PC-3 (cell line): ENCODE measurements around the gene PRKCE. TPM values are rescaled to one million over a fixed set of nuclear protein-coding genes. Genes with fewer than 3 reads are reported as not detected.

ENCODE experiments used
- ATAC-seq: fragments of 200-7000 bp; cut with Tn5 transposase; 2 replicates; pipeline ENCODE4 v1.9.1; 2020; ENCODE audit warnings: mild to moderate bottlenecking, moderate library complexity
- BruUV-seq: library from RNA; stranded (reverse); fragments of 400-500 nt; replicated peaks from 2 replicates; lab custom pipeline; 2021; lab: Mats Ljungman, UMichigan
- CTCF ChIA-PET: fragments of 300-600 bp; sonication (Branson Sonifier 250); formaldehyde crosslinking; loops from one replicate; lab custom pipeline; 2022; ENCODE audit warnings: antibody characterized with exemption; lab: Charles Lee
- POLR2A ChIA-PET: fragments of 300-600 bp; sonication (Branson Sonifier 250); formaldehyde crosslinking; loops from one replicate; lab custom pipeline; 2022; ENCODE audit warnings: antibody characterized with exemption; ENCODE audit not compliant: unreplicated experiment; lab: Charles Lee
- DNase-seq: peaks from one replicate; pipeline ENCODE4 v3.0.0-alpha.2; 2015
- H2AFZ ChIP-seq: fragments of 300-600 bp; sonication (generic); 2 replicates; pipeline ENCODE4 v1.6.0; 2016; ENCODE audit warnings: antibody characterized with exemption, low read length
- H3F3A ChIP-seq: fragments of 300-600 bp; sonication (generic); one replicate; pipeline ENCODE4 v1.6.0; 2017; ENCODE audit warnings: antibody characterized with exemption, low read length, control low read depth, mild to moderate bottlenecking; ENCODE audit not compliant: unreplicated experiment
- H3K27ac ChIP-seq: fragments of 300-600 bp; sonication (generic); 2 replicates; pipeline ENCODE4 v1.5.1; 2016; ENCODE audit warnings: mild to moderate bottlenecking, low read length
- H3K27me3 ChIP-seq: fragments of 300-600 bp; sonication (generic); 2 replicates; pipeline ENCODE4 v1.6.1; 2016; ENCODE audit warnings: low read length, mixed read lengths
- H3K36me3 ChIP-seq: fragments of 300-600 bp; sonication (generic); 2 replicates; pipeline ENCODE4 v1.6.1; 2016; ENCODE audit warnings: low read depth, mixed run types, low read length, mixed read lengths
- H3K4me1 ChIP-seq: fragments of 300-600 bp; sonication (generic); 2 replicates; pipeline ENCODE4 v1.5.1; 2016; ENCODE audit warnings: low read length; ENCODE audit not compliant: insufficient read depth
- H3K4me2 ChIP-seq: fragments of 300-600 bp; sonication (generic); 2 replicates; pipeline ENCODE4 v1.6.0; 2016; ENCODE audit warnings: low read length
- H3K4me3 ChIP-seq: fragments of 300-600 bp; sonication (generic); 2 replicates; pipeline ENCODE4 v1.5.1; 2016; ENCODE audit warnings: mild to moderate bottlenecking, low read length, mixed read lengths
- H3K79me2 ChIP-seq: fragments of 300-600 bp; sonication (generic); 2 replicates; pipeline ENCODE4 v1.6.1; 2017; ENCODE audit warnings: low read length, mixed read lengths
- H3K9ac ChIP-seq: fragments of 300-600 bp; sonication (generic); 2 replicates; pipeline ENCODE4 v1.6.0; 2016; ENCODE audit warnings: mild to moderate bottlenecking, low read length
- H3K9me2 ChIP-seq: fragments of 300-600 bp; sonication (generic); replicated peaks from 2 replicates; pipeline ENCODE4 v1.6.1; 2016; ENCODE audit warnings: mixed run types, low read length, mixed read lengths
- H3K9me3 ChIP-seq: fragments of 300-600 bp; sonication (generic); 2 replicates; pipeline ENCODE4 v1.6.1; 2016; ENCODE audit warnings: low read length, mixed read lengths
- H4K20me1 ChIP-seq: fragments of 300-600 bp; sonication (generic); 2 replicates; pipeline ENCODE4 v1.6.1; 2016; ENCODE audit warnings: low read length, mixed read lengths
- EZH2 ChIP-seq: fragments of 300-600 bp; sonication (generic); IDR thresholded peaks from one replicate; pipeline ENCODE4 v1.6.1; 2017; ENCODE audit warnings: antibody characterized with exemption, mild to moderate bottlenecking, low read length; ENCODE audit not compliant: unreplicated experiment
- EZH2phosphoT487 ChIP-seq: fragments of 300-600 bp; sonication (generic); IDR thresholded peaks from 2 replicates; pipeline ENCODE4 v1.6.1; 2018; ENCODE audit warnings: mild to moderate bottlenecking, antibody characterized with exemption, low read length, borderline replicate concordance
- intact Hi-C: fragments of 100-400 bp; cut with micrococcal nuclease; formaldehyde crosslinking; loops from 2 replicates; pipeline ENCODE4 v1.9.0; 2023
- total RNA-seq: library from RNA; depleted of rRNA; stranded (reverse); fragments of >200 nt; gene quantifications from 2 replicates; pipeline ENCODE4 v1.2.3, GENCODE V29; 2014
- TF ChIP-seq, protein P1 (sequence below): fragments of 300-600 bp; sonication (generic); conservative IDR thresholded peaks from 2 replicates; pipeline ENCODE4 v1.5.1; 2017; ENCODE audit warnings: antibody characterized with exemption, low read depth, mild to moderate bottlenecking, low read length

Gene PRKCE
- total RNA-seq, 1 experiment from 2014 or later = 7.0 TPM

DNA sequence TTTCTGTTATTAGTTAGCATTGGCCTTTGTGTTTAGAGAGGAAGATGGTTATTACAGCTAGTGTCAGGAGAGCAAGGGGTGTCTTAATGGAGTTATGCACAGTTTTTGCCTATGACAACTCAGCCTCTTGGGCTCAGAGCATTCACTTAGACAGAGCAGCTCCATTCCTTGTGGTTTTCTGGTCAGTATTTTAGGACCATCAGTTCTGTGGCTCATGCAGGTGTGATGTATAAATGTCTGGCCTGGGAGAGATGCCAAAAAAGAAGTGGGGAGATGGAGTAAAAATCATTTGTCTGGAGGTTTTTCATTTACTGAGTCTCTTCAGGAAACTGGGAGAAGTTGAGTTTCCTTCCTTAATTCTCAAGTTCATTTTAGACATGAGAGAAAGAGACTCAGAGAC, 79.7 kb downstream of the PRKCE start:
- H3K9me3 ChIP-seq = no peaks in the 10 kb centered on the region
- H4K20me1 ChIP-seq = no peaks in the 10 kb centered on the region
- H3K9me2 ChIP-seq = no peaks in the 10 kb centered on the region
- no peak overlapping the region for H3K4me2 ChIP-seq
- H3K27ac ChIP-seq = no peak overlapping the region
- no peak for ATAC-seq
- H3F3A ChIP-seq = no peaks in the 10 kb centered on the region
- no peak overlapping the region for H2AFZ ChIP-seq
- ChIA-PET CTCF (no interaction called here), POLR2A (interaction anchor here (0.7 kb wide), 1 partner anchor 114 kb away, joined by 5 read pairs; no protein-coding TSS in a partner anchor)
- H3K36me3 ChIP-seq = no peaks in the 10 kb centered on the region
- intact Hi-C loops = no loop called here
- H3K79me2 ChIP-seq = no peaks in the 10 kb centered on the region
- H3K27me3 ChIP-seq = no peaks in the 10 kb centered on the region
- no TSS peak for BruUV-seq
- H3K4me1 ChIP-seq = no peaks in the 10 kb centered on the region
- TF ChIP-seq EZH2phosphoT487 (no peak), EZH2 (no peak)
- TF ChIP-seq, protein P1, sequence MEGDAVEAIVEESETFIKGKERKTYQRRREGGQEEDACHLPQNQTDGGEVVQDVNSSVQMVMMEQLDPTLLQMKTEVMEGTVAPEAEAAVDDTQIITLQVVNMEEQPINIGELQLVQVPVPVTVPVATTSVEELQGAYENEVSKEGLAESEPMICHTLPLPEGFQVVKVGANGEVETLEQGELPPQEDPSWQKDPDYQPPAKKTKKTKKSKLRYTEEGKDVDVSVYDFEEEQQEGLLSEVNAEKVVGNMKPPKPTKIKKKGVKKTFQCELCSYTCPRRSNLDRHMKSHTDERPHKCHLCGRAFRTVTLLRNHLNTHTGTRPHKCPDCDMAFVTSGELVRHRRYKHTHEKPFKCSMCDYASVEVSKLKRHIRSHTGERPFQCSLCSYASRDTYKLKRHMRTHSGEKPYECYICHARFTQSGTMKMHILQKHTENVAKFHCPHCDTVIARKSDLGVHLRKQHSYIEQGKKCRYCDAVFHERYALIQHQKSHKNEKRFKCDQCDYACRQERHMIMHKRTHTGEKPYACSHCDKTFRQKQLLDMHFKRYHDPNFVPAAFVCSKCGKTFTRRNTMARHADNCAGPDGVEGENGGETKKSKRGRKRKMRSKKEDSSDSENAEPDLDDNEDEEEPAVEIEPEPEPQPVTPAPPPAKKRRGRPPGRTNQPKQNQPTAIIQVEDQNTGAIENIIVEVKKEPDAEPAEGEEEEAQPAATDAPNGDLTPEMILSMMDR = no peak
- no peak overlapping the region for H3K4me3 ChIP-seq
- DNase-seq = no peak
- no peak overlapping the region for H3K9ac ChIP-seq

DNA sequence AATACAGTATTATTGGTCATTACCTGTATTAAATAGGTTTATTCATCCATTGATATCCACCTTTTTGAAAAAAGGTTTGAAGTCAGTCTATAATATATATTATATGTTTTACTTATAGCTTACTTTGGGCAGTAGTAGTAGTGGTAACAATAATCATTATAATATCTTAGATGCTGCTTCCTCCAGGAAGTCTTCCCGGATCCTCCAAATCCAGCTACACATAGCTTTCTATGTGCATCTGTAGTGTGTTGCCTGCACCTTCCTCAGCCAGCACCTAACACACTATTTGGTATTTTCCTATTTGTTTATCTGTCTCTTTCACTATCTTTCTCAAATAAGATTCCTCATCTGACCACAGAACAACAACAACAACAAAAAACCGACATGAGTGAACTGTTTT, 81.0 kb downstream of the PRKCE start:
- Histone ChIP-seq H3K27ac (no peak overlapping the region), H3K9me3 (no peaks in the 10 kb centered on the region), H4K20me1 (no peaks in the 10 kb centered on the region), H3K79me2 (no peaks in the 10 kb centered on the region), H3K9me2 (no peaks in the 10 kb centered on the region), H3K4me2 (no peak overlapping the region), H3K36me3 (no peaks in the 10 kb centered on the region), H3K4me3 (no peak overlapping the region), H2AFZ (no peak overlapping the region), H3K9ac (no peak overlapping the region), H3F3A (no peaks in the 10 kb centered on the region), H3K27me3 (no peaks in the 10 kb centered on the region), H3K4me1 (no peaks in the 10 kb centered on the region)
- DNase-seq = no peak
- no TSS peak for BruUV-seq
- TF ChIP-seq, protein P1 = no peak
- TF ChIP-seq EZH2 = no peak
- ChIA-PET CTCF (no interaction called here), POLR2A (interaction anchor here (0.5 kb wide), 1 partner anchor 135 kb away, joined by 18 read pairs; no protein-coding TSS in a partner anchor)
- ATAC-seq = no peak
- intact Hi-C loops = no loop called here

DNA sequence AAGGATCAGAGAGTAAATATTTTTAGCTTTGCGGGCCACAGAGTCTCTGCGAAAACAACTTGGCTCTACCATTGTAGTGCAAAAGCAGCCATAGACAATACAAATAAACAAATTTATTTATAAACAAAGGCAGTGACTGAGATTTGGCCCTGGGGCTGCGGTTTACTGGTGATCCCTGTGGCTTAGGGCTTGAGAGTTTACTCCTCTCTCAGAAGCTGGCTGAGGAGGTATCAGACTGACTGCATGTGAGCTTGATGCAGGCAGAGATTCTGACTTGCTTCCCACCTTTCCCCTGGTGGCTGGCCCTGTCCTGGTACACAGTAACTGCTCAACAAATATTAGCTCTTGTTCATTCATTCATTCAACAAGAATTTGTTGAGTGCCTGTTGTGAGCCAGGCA, 81.5 kb downstream of the PRKCE start:
- BruUV-seq = no TSS peak
- Histone ChIP-seq H3K9me2 (no peaks in the 10 kb centered on the region), H4K20me1 (no peaks in the 10 kb centered on the region), H3K4me1 (no peaks in the 10 kb centered on the region), H3K9ac (no peak overlapping the region), H3K27me3 (no peaks in the 10 kb centered on the region), H3F3A (no peaks in the 10 kb centered on the region), H3K9me3 (no peaks in the 10 kb centered on the region), H3K79me2 (no peaks in the 10 kb centered on the region), H3K4me3 (no peak overlapping the region), H2AFZ (no peak overlapping the region), H3K27ac (no peak overlapping the region), H3K36me3 (no peaks in the 10 kb centered on the region), H3K4me2 (no peak overlapping the region)
- TF ChIP-seq EZH2phosphoT487 = no peak
- TF ChIP-seq, protein P1 = no peak
- TF ChIP-seq EZH2 = no peak
- POLR2A ChIA-PET = no interaction called here
- intact Hi-C loops = no loop called here
- no peak for DNase-seq
- ATAC-seq = no peak
- CTCF ChIA-PET = interaction anchor here (0.5 kb wide), 1 partner anchor 201 kb away, joined by 7 read pairs; no protein-coding TSS in a partner anchor
